ENCODE results near the gene NELFCD.

DNA sequence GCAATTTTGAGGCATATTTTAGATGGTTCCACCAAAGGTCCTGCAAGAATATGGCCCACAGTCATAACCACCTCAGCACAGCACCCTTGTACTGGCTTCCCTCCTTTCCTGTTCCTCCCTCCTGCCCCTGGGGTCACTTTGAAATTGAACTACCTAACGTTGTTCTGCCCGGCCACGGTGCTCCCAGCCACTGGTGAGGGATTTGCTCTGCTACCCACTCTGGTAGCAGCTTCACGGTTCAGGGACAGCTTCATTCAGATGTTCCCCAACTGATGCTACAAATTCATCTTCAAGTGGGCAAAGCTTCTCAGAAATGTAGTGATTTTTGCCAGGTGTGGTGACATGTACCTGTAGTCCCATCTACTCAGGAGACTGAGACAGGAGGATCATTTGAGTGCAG is 7.9 kb upstream of the NELFCD start:
- TF ChIP-seq, protein P1, sequence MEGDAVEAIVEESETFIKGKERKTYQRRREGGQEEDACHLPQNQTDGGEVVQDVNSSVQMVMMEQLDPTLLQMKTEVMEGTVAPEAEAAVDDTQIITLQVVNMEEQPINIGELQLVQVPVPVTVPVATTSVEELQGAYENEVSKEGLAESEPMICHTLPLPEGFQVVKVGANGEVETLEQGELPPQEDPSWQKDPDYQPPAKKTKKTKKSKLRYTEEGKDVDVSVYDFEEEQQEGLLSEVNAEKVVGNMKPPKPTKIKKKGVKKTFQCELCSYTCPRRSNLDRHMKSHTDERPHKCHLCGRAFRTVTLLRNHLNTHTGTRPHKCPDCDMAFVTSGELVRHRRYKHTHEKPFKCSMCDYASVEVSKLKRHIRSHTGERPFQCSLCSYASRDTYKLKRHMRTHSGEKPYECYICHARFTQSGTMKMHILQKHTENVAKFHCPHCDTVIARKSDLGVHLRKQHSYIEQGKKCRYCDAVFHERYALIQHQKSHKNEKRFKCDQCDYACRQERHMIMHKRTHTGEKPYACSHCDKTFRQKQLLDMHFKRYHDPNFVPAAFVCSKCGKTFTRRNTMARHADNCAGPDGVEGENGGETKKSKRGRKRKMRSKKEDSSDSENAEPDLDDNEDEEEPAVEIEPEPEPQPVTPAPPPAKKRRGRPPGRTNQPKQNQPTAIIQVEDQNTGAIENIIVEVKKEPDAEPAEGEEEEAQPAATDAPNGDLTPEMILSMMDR (IDR thresholded peaks at IDR 0.05; ENCODE audit: poor library complexity, severe bottlenecking), result no peak
- TF ChIP-seq EZH2 (IDR thresholded peaks at IDR 0.05; ENCODE audit: borderline replicate concordance, insufficient read depth, low read length, poor library complexity, severe bottlenecking) (no peak), SMC3 (conservative IDR thresholded peaks at IDR 0.05; ENCODE audit: poor library complexity) (no peak), POLR2AphosphoS5 (IDR thresholded peaks at IDR 0.05) (no peak)
